SU-DHL-6 (cell line): ENCODE data around the gene COL6A1.

Experiments
- EZH2phosphoT487 ChIP-seq: fragments of 200-600 bp; sonication (generic), shearing (Covaris generic); conservative IDR thresholded peaks from 2 replicates; pipeline ENCODE4 v1.6.1; 2018; ENCODE audit warnings: mild to moderate bottlenecking, antibody characterized with exemption, low read length, moderate library complexity, mixed read lengths
- TF ChIP-seq, protein P1 (sequence below): fragments of 200-600 bp; sonication (generic); IDR thresholded peaks from one replicate; pipeline ENCODE4 v1.5.1; 2017; ENCODE audit warnings: antibody characterized with exemption, mild to moderate bottlenecking, low read length, moderate library complexity; ENCODE audit not compliant: insufficient read depth, poor library complexity, severe bottlenecking

DNA sequence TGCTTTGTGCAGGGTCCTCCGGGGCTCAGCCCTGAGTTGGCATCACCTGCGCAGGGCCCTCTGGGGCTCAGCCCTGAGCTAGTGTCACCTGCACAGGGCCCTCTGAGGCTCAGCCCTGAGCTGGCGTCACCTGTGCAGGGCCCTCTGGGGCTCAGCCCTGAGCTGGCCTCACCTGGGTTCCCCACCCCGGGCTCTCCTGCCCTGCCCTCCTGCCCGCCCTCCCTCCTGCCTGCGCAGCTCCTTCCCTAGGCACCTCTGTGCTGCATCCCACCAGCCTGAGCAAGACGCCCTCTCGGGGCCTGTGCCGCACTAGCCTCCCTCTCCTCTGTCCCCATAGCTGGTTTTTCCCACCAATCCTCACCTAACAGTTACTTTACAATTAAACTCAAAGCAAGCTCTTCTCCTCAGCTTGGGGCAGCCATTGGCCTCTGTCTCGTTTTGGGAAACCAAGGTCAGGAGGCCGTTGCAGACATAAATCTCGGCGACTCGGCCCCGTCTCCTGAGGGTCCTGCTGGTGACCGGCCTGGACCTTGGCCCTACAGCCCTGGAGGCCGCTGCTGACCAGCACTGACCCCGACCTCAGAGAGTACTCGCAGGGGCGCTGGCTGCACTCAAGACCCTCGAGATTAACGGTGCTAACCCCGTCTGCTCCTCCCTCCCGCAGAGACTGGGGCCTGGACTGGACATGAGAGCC, 22.7 kb downstream of the COL6A1 start:
- TF ChIP-seq, protein P1, sequence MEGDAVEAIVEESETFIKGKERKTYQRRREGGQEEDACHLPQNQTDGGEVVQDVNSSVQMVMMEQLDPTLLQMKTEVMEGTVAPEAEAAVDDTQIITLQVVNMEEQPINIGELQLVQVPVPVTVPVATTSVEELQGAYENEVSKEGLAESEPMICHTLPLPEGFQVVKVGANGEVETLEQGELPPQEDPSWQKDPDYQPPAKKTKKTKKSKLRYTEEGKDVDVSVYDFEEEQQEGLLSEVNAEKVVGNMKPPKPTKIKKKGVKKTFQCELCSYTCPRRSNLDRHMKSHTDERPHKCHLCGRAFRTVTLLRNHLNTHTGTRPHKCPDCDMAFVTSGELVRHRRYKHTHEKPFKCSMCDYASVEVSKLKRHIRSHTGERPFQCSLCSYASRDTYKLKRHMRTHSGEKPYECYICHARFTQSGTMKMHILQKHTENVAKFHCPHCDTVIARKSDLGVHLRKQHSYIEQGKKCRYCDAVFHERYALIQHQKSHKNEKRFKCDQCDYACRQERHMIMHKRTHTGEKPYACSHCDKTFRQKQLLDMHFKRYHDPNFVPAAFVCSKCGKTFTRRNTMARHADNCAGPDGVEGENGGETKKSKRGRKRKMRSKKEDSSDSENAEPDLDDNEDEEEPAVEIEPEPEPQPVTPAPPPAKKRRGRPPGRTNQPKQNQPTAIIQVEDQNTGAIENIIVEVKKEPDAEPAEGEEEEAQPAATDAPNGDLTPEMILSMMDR = no peak
- no peak for TF ChIP-seq EZH2phosphoT487
